Right renal pelvis (tissue), 4 donors: ENCODE data around the gene DRG1. TPM values are rescaled to one million over a fixed set of nuclear protein-coding genes. Genes with fewer than 3 reads are reported as not detected.
A peak's percentile ranks its signal among the peaks of the same experiment; 100 is the strongest.
"Not testable (repeated sequence)": the region's sequence is repeated elsewhere in the genome, so short reads cannot be mapped to it uniquely, and the experiment has no call there.

ENCODE experiments used
- DNase-seq, 4 donors: peaks; one replicate each; pipeline ENCODE4 v3.0.0-alpha.2; 2013; ENCODE audit warnings: low read depth in 4 of 4, low spot score in 3 of 4, missing footprints in 1 of 4
- polyA plus RNA-seq, 4 donors: library from polyadenylated mRNA; unstranded; fragments of 120-200 nt; gene quantifications; one replicate each; pipeline ENCODE4 v1.2.1, GENCODE V29; 2013; ENCODE audit not compliant: insufficient read length in 4 of 4

Gene DRG1
- polyA plus RNA-seq: 10 to 100 TPM; 84.2 to 99.3 (median 93.9) TPM

GRCh38 chr22:31399211-31400022 lies at the start of gene DRG1:
TSS of gene DRG1 (plus strand) at chr22:31399604. CDS start at chr22:31399684, 80 bp downstream.
- peak; percentile 92 to 96 (median 93) for DNase-seq

- DNase-seq: no peak
These were observed 49.4 kb upstream of the DRG1 start for GRCh38 chr22:31349960-31350359.

- DNase-seq: no peak
These were observed 49.0 kb upstream of the DRG1 start for GRCh38 chr22:31350410-31350863.

GRCh38 chr22:31354515-31354914 lies 44.9 kb upstream of the DRG1 start:
- no peak for DNase-seq

GRCh38 chr22:31360029-31360428 lies 39.4 kb upstream of the DRG1 start:
- no peak for DNase-seq

GRCh38 chr22:31361743-31362142 lies 37.7 kb upstream of the DRG1 start:
- no peak for DNase-seq

GRCh38 chr22:31363885-31364465 lies 35.4 kb upstream of the DRG1 start:
- DNase-seq: no peak

GRCh38 chr22:31367426-31367825 lies 32.0 kb upstream of the DRG1 start:
- no peak for DNase-seq

GRCh38 chr22:31377612-31378011 lies 21.8 kb upstream of the DRG1 start:
- no peak for DNase-seq

- DNase-seq: no peak
These were observed 21.3 kb upstream of the DRG1 start for GRCh38 chr22:31378123-31378522.

- DNase-seq: not testable (repeated sequence)
These were observed 20.8 kb upstream of the DRG1 start for GRCh38 chr22:31378651-31379050.

- no peak for DNase-seq
These were observed 5.5 kb upstream of the DRG1 start for GRCh38 chr22:31393893-31394292.

GRCh38 chr22:31394326-31394725 lies 5.1 kb upstream of the DRG1 start:
- no peak for DNase-seq

GRCh38 chr22:31398231-31398630 lies 1.2 kb upstream of the DRG1 start:
- no peak for DNase-seq

- no peak for DNase-seq
These were observed 606 bp downstream of the DRG1 start for GRCh38 chr22:31400023-31400397.

- DNase-seq: not testable (repeated sequence)
These were observed 2.9 kb downstream of the DRG1 start for GRCh38 chr22:31402350-31402749.

GRCh38 chr22:31425331-31426050 lies 26.1 kb downstream of the DRG1 start:
- DNase-seq: no peak

- DNase-seq: no peak
These were observed 32.5 kb downstream of the DRG1 start for GRCh38 chr22:31431950-31432349.

- no peak for DNase-seq
These were observed 36.7 kb downstream of the DRG1 start for GRCh38 chr22:31436132-31436531.

- no peak for DNase-seq
These were observed 40.4 kb downstream of the DRG1 start for GRCh38 chr22:31439808-31440207.

GRCh38 chr22:31440681-31441080 lies 41.3 kb downstream of the DRG1 start:
- no peak for DNase-seq
